HK-2 (cell line): ENCODE data around the gene MAP7D1.
A peak's percentile ranks its signal among the peaks of the same experiment; 100 is the strongest.

Source experiments
- DNase-seq: peaks from one replicate; pipeline ENCODE4 v3.0.0-alpha.2; 2018; ENCODE audit not compliant: unreplicated experiment

The MAP7D1 gene

GRCh38 chr1:36126797-36127500, 29.0 kb upstream of the MAP7D1 start:
- DNase-seq, result no peak

GRCh38 chr1:36128126-36128904, 27.6 kb upstream of the MAP7D1 start:
- no peak for DNase-seq

GRCh38 chr1:36128905-36129206, 27.1 kb upstream of the MAP7D1 start:
- DNase-seq, result no peak

- DNase-seq, result no peak
These were observed 23.9 kb upstream of the MAP7D1 start for GRCh38 chr1:36132029-36132428.

- DNase-seq, result peak; percentile 89
These were observed 22.5 kb upstream of the MAP7D1 start for GRCh38 chr1:36133484-36133883.

GRCh38 chr1:36134031-36134430, 21.9 kb upstream of the MAP7D1 start:
- DNase-seq, result no peak

GRCh38 chr1:36134505-36135329, 21.2 kb upstream of the MAP7D1 start:
- DNase-seq, result peak; percentile 54

GRCh38 chr1:36135330-36135667, 20.7 kb upstream of the MAP7D1 start:
- no peak for DNase-seq

- DNase-seq, result no peak
These were observed 20.2 kb upstream of the MAP7D1 start for GRCh38 chr1:36135796-36136195.

GRCh38 chr1:36136535-36136934, 19.4 kb upstream of the MAP7D1 start:
- DNase-seq, result no peak

- no peak for DNase-seq
These were observed 18.7 kb upstream of the MAP7D1 start for GRCh38 chr1:36137226-36137625.

GRCh38 chr1:36137776-36138175, 18.2 kb upstream of the MAP7D1 start:
- DNase-seq, result no peak

GRCh38 chr1:36139521-36139920, 16.4 kb upstream of the MAP7D1 start:
- DNase-seq, result no peak

GRCh38 chr1:36142121-36142520, 13.8 kb upstream of the MAP7D1 start:
- DNase-seq, result no peak

GRCh38 chr1:36143424-36143823, 12.5 kb upstream of the MAP7D1 start:
- DNase-seq, result no peak

- DNase-seq, result no peak
These were observed 11.5 kb upstream of the MAP7D1 start for GRCh38 chr1:36144413-36144812.

GRCh38 chr1:36148821-36149236, 7.1 kb upstream of the MAP7D1 start:
- DNase-seq, result no peak

- peak; percentile 100 for DNase-seq
These were observed 6.6 kb upstream of the MAP7D1 start, which contains the start of gene TRAPPC3 for GRCh38 chr1:36149237-36149972. TRAPPC3 (minus strand) TSS chr1:36149486; CDS start chr1:36149378, 108 bp downstream.

- no peak for DNase-seq
These were observed 6.0 kb upstream of the MAP7D1 start for GRCh38 chr1:36149973-36150295.

- peak; percentile 97 for DNase-seq
These were observed 5.4 kb upstream of the MAP7D1 start for GRCh38 chr1:36150296-36151133.
